ENCODE data around the gene UBALD2.

DNA sequence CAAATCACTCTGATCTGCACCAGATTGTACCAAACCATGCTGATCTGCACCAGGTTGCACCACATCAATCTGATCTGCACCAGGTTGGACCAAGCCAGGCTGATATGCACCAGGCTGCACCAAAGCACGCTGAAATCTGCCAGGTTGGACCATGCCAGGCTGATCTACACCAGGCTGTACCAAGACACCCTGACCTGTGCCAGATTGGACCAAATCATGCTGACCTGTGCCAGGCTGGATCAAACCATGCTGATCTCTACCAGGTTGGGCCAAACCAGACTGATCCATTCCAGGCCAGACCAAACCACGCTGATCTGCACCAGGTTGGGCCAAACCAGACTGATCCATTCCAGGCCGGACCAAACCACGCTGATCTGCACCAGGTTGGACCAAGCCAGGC is 27.4 kb downstream of the UBALD2 start:
- no peak for TF ChIP-seq MAFK (IDR thresholded peaks at IDR 0.05; ENCODE audit: low read depth, low read length)
- TF ChIP-seq, protein P1, sequence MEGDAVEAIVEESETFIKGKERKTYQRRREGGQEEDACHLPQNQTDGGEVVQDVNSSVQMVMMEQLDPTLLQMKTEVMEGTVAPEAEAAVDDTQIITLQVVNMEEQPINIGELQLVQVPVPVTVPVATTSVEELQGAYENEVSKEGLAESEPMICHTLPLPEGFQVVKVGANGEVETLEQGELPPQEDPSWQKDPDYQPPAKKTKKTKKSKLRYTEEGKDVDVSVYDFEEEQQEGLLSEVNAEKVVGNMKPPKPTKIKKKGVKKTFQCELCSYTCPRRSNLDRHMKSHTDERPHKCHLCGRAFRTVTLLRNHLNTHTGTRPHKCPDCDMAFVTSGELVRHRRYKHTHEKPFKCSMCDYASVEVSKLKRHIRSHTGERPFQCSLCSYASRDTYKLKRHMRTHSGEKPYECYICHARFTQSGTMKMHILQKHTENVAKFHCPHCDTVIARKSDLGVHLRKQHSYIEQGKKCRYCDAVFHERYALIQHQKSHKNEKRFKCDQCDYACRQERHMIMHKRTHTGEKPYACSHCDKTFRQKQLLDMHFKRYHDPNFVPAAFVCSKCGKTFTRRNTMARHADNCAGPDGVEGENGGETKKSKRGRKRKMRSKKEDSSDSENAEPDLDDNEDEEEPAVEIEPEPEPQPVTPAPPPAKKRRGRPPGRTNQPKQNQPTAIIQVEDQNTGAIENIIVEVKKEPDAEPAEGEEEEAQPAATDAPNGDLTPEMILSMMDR (IDR thresholded peaks at IDR 0.05; ENCODE audit: control extremely low read depth in 1 of 3, insufficient read depth in 1 of 3, low read depth in 1 of 3, low read length in 3 of 3), result no peak
- no peak for TF ChIP-seq POLR2A (IDR thresholded peaks at IDR 0.05; ENCODE audit: control extremely low read depth in 1 of 2, low read depth in 2 of 2, low read length in 2 of 2)
- no peak for TF ChIP-seq JUND (IDR thresholded peaks at IDR 0.05; ENCODE audit: low read length)
- TF ChIP-seq TEAD4 (IDR thresholded peaks at IDR 0.05; ENCODE audit: low read depth, low read length), result no peak
- TF ChIP-seq EP300 (IDR thresholded peaks at IDR 0.05; ENCODE audit: borderline replicate concordance in 1 of 2, low read depth in 2 of 2, low read length in 2 of 2), result no peak
- no peak for TF ChIP-seq SIN3A (conservative IDR thresholded peaks at IDR 0.05 in 1 of 2, IDR thresholded peaks at IDR 0.05 in 1 of 2; ENCODE audit: low read depth in 1 of 2, low read length in 2 of 2)
- TF ChIP-seq, protein P2, sequence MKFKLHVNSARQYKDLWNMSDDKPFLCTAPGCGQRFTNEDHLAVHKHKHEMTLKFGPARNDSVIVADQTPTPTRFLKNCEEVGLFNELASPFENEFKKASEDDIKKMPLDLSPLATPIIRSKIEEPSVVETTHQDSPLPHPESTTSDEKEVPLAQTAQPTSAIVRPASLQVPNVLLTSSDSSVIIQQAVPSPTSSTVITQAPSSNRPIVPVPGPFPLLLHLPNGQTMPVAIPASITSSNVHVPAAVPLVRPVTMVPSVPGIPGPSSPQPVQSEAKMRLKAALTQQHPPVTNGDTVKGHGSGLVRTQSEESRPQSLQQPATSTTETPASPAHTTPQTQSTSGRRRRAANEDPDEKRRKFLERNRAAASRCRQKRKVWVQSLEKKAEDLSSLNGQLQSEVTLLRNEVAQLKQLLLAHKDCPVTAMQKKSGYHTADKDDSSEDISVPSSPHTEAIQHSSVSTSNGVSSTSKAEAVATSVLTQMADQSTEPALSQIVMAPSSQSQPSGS (IDR thresholded peaks at IDR 0.05; ENCODE audit: low read length), result no peak
- no peak for TF ChIP-seq PHF8 (conservative IDR thresholded peaks at IDR 0.05; ENCODE audit: low read depth, low read length)
- TF ChIP-seq ZNF274 (IDR thresholded peaks at IDR 0.05; ENCODE audit: borderline replicate concordance, extremely low read depth, low read length), result no peak
- no peak for TF ChIP-seq TCF12 (IDR thresholded peaks at IDR 0.05; ENCODE audit: low read depth, low read length)
- TF ChIP-seq POLR2AphosphoS5 (IDR thresholded peaks at IDR 0.05; ENCODE audit: low read depth, low read length), result no peak
- no peak for TF ChIP-seq NANOG (IDR thresholded peaks at IDR 0.05; ENCODE audit: insufficient read depth, low read depth, low read length, poor library complexity, severe bottlenecking)

All from H1 (cell line).